A673 (cell line): Measurements from ENCODE around the gene NCLN. TPM values are rescaled to one million over a fixed set of nuclear protein-coding genes. Genes with fewer than 3 reads are reported as not detected.

Experiments used
- BruUV-seq: library from RNA; stranded (reverse); fragments of 400-500 nt; replicated peaks from 2 replicates; lab custom pipeline; 2021; lab: Mats Ljungman, UMichigan
- CTCF ChIA-PET: fragments of 300-600 bp; sonication (Branson Sonifier 250); formaldehyde crosslinking; loops from one replicate; lab custom pipeline; 2022; ENCODE audit warnings: antibody characterized with exemption; lab: Charles Lee
- POLR2A ChIA-PET: fragments of 300-600 bp; sonication (Branson Sonifier 250); formaldehyde crosslinking; loops from one replicate; lab custom pipeline; 2022; ENCODE audit warnings: antibody characterized with exemption; ENCODE audit not compliant: low non-redundant PET; lab: Charles Lee
- DNase-seq: peaks from one replicate; pipeline ENCODE4 v3.0.0-alpha.2; 2015; ENCODE audit warnings: low spot score
- H3K27ac ChIP-seq: fragments of 200-600 bp; sonication (generic); 2 replicates; pipeline ENCODE4 v1.5.1; 2016; ENCODE audit warnings: mixed run types, low read depth, mild to moderate bottlenecking, mixed read lengths, antibody characterized with exemption, low read length; ENCODE audit not compliant: poor library complexity, severe bottlenecking
- H3K27me3 ChIP-seq: fragments of 200-600 bp; sonication (generic); replicated peaks from 2 replicates; pipeline ENCODE4 v1.6.1; 2017; ENCODE audit warnings: mixed run types, low read depth, mild to moderate bottlenecking, mixed read lengths, antibody characterized with exemption, low read length; ENCODE audit not compliant: insufficient read depth, poor library complexity
- H3K36me3 ChIP-seq: fragments of 200-600 bp; sonication (generic); 2 replicates; pipeline ENCODE4 v1.6.1; 2016; ENCODE audit warnings: mixed run types, mild to moderate bottlenecking, mixed read lengths, antibody characterized with exemption, low read length; ENCODE audit not compliant: insufficient read depth, poor library complexity, severe bottlenecking
- H3K4me1 ChIP-seq: fragments of 200-600 bp; sonication (generic); 2 replicates; pipeline ENCODE4 v1.6.1; 2017; ENCODE audit warnings: mixed run types, mild to moderate bottlenecking, mixed read lengths, antibody characterized with exemption, low read length; ENCODE audit not compliant: insufficient read depth, poor library complexity, severe bottlenecking
- H3K4me3 ChIP-seq: fragments of 200-600 bp; sonication (generic); 2 replicates; pipeline ENCODE4 v1.5.1; 2016; ENCODE audit warnings: low read depth, mixed run types, mild to moderate bottlenecking, mixed read lengths, low read length; ENCODE audit not compliant: poor library complexity, severe bottlenecking
- H3K9me3 ChIP-seq: fragments of 200-600 bp; sonication (generic); 2 replicates; pipeline ENCODE4 v1.6.1; 2016; ENCODE audit warnings: mixed run types, low read depth, mild to moderate bottlenecking, mixed read lengths, antibody characterized with exemption, low read length; ENCODE audit not compliant: poor library complexity, severe bottlenecking
- EZH2 ChIP-seq: fragments of 200-600 bp; sonication (generic); IDR thresholded peaks from 2 replicates; pipeline ENCODE4 v1.6.1; 2017; ENCODE audit warnings: borderline replicate concordance, low read depth, mild to moderate bottlenecking, mixed read lengths, antibody characterized with exemption, low read length; ENCODE audit not compliant: poor library complexity, severe bottlenecking
- intact Hi-C: fragments of 100-400 bp; cut with micrococcal nuclease; formaldehyde crosslinking; loops from one replicate; pipeline ENCODE4 v1.10.0; 2022; ENCODE audit not compliant: unreplicated experiment
- total RNA-seq: library from RNA; stranded (reverse); gene quantifications from 2 replicates; pipeline ENCODE4 v1.2.3, GENCODE V29; 2021
- TF ChIP-seq, protein P1 (sequence below): fragments of 300-800, 200-600 bp; sonication (generic); conservative IDR thresholded peaks from 2 replicates; pipeline ENCODE4 v1.5.1; 2017; ENCODE audit warnings: low read depth, mild to moderate bottlenecking, antibody characterized with exemption, low read length, moderate library complexity, mixed read lengths

NCLN gene
- total RNA-seq, 1 experiment from 2014 or later: 122 TPM

- CTCF ChIA-PET: no interaction called here
- no peaks in the 10 kb centered on the region for H3K27me3 ChIP-seq
- DNase-seq: no peak
- peaks cover 17% of the 10 kb centered on the region for H3K4me1 ChIP-seq
- POLR2A ChIA-PET: no interaction called here
- H3K9me3 ChIP-seq: no peaks in the 10 kb centered on the region
- intact Hi-C loops: no loop called here
- peak overlapping the region; percentile 98 for H3K4me3 ChIP-seq
- no peak for TF ChIP-seq EZH2
- TF ChIP-seq, protein P1, sequence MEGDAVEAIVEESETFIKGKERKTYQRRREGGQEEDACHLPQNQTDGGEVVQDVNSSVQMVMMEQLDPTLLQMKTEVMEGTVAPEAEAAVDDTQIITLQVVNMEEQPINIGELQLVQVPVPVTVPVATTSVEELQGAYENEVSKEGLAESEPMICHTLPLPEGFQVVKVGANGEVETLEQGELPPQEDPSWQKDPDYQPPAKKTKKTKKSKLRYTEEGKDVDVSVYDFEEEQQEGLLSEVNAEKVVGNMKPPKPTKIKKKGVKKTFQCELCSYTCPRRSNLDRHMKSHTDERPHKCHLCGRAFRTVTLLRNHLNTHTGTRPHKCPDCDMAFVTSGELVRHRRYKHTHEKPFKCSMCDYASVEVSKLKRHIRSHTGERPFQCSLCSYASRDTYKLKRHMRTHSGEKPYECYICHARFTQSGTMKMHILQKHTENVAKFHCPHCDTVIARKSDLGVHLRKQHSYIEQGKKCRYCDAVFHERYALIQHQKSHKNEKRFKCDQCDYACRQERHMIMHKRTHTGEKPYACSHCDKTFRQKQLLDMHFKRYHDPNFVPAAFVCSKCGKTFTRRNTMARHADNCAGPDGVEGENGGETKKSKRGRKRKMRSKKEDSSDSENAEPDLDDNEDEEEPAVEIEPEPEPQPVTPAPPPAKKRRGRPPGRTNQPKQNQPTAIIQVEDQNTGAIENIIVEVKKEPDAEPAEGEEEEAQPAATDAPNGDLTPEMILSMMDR: no peak
- peak overlapping the region; percentile 82 for H3K27ac ChIP-seq
- BruUV-seq: TSS peak; percentile 46
- H3K36me3 ChIP-seq: peaks cover 8% of the 10 kb centered on the region
Observed at GRCh38 chr19:3186160-3186688, 494 bp downstream of the NCLN start.

GRCh38 chr19:3186891-3187661, 1.3 kb downstream of the NCLN start:
- ChIA-PET POLR2A (no interaction called here), CTCF (interaction anchor here (0.6 kb wide), 1 partner anchor 237 kb away, joined by 3 read pairs; no protein-coding TSS in a partner anchor)
- Histone ChIP-seq H3K9me3 (no peaks in the 10 kb centered on the region), H3K27me3 (no peaks in the 10 kb centered on the region), H3K36me3 (peaks cover 8% of the 10 kb centered on the region), H3K4me1 (peaks cover 17% of the 10 kb centered on the region), H3K27ac (peak overlapping the region; percentile 82), H3K4me3 (peak overlapping the region; percentile 98)
- BruUV-seq: no TSS peak
- DNase-seq: no peak
- intact Hi-C loops: no loop called here
- TF ChIP-seq, protein P1: no peak
- TF ChIP-seq EZH2: no peak

- POLR2A ChIA-PET: no interaction called here
- Histone ChIP-seq H3K4me1 (peaks cover 17% of the 10 kb centered on the region), H3K9me3 (no peaks in the 10 kb centered on the region), H3K27me3 (no peaks in the 10 kb centered on the region), H3K4me3 (peak overlapping the region; percentile 98), H3K36me3 (peaks cover 8% of the 10 kb centered on the region), H3K27ac (peak overlapping the region; percentile 82)
- CTCF ChIA-PET: no interaction called here
- DNase-seq: no peak
- intact Hi-C loops: no loop called here
- TF ChIP-seq, protein P1: no peak
- no peak for TF ChIP-seq EZH2
- BruUV-seq: no TSS peak
Observed at GRCh38 chr19:3187662-3188511, 2.2 kb downstream of the NCLN start.
